B cell (primary cell): ENCODE data around the gene KMT2D. TPM values are rescaled to one million over a fixed set of nuclear protein-coding genes. Genes with fewer than 3 reads are reported as not detected.

Source experiments
- ATAC-seq: fragments of 200-7000 bp; cut with Tn5 transposase; one replicate; pipeline ENCODE4 v1.10.0; 2021; ENCODE audit warnings: low read depth, mild to moderate bottlenecking, moderate number of reproducible peaks, moderate library complexity
- CTCF ChIA-PET: fragments of 350-600 bp; sonication (Branson Sonifier 250); formaldehyde crosslinking; loops from one replicate; lab custom pipeline; 2021; ENCODE audit warnings: antibody characterized with exemption, inconsistent platforms; lab: Charles Lee
- POLR2A ChIA-PET: fragments of 350-600 bp; sonication (Branson Sonifier 250); formaldehyde crosslinking; loops from one replicate; lab custom pipeline; 2021; ENCODE audit warnings: antibody characterized with exemption; lab: Charles Lee
- DNase-seq: peaks from one replicate; pipeline ENCODE4 v3.0.0; 2013
- H2AFZ ChIP-seq: 2 replicates; pipeline ENCODE4 v1.6.1; 2012; ENCODE audit warnings: mild to moderate bottlenecking, low read depth, low read length; ENCODE audit not compliant: insufficient read depth, poor library complexity, severe bottlenecking
- H3K27ac ChIP-seq, 2 donors: 1 replicate in 1 of 2; 2 replicates in 1 of 2; pipeline ENCODE4 v1.5.1; 2012 to 2013; ENCODE audit warnings: low read length in 2 of 2, mild to moderate bottlenecking in 2 of 2, moderate library complexity in 1 of 2
- H3K27me3 ChIP-seq, 4 experiments: fragments of 200-600 bp in 1 of 4; sonication (generic) in 1 of 4; replicated peaks in 1 of 4; 1 replicate in 2 of 4; 2 replicates in 2 of 4; pipeline versions ENCODE4 v1.6.1 to v1.7.0; 2013 to 2016; ENCODE audit warnings: low read length in 3 of 4, mild to moderate bottlenecking in 2 of 4, mixed read lengths in 1 of 4, moderate library complexity in 1 of 4; ENCODE audit not compliant: insufficient read depth in 4 of 4, control insufficient read depth in 3 of 4; ENCODE audit errors: control extremely low read depth in 1 of 4
- H3K36me3 ChIP-seq, 2 experiments: replicated peaks in 1 of 2; 1 replicate in 1 of 2; 2 replicates in 1 of 2; pipeline versions ENCODE4 v1.6.1 to v1.7.1; 2013; ENCODE audit warnings: low read length in 1 of 2; ENCODE audit not compliant: insufficient read depth in 2 of 2, control insufficient read depth in 1 of 2; ENCODE audit errors: control extremely low read depth in 1 of 2, extremely low read depth in 1 of 2
- H3K4me1 ChIP-seq, 2 donors: fragments of 200-600 bp in 1 of 2; sonication (generic) in 1 of 2; 1 replicate in 1 of 2; 2 replicates in 1 of 2; pipeline versions ENCODE4 v1.5.1 to v1.6.1; 2013 to 2017; ENCODE audit warnings: low read length in 2 of 2; ENCODE audit not compliant: control insufficient read depth in 2 of 2, insufficient read depth in 2 of 2
- H3K4me2 ChIP-seq: replicated peaks from 2 replicates; pipeline ENCODE3; 2012; ENCODE audit warnings: mild to moderate bottlenecking, low read depth, low read length; ENCODE audit not compliant: poor library complexity, severe bottlenecking
- H3K4me3 ChIP-seq, 5 experiments: fragments of 200-600 bp in 1 of 5; sonication (generic) in 1 of 5; 1 replicate in 3 of 5; 2 replicates in 2 of 5; pipeline versions ENCODE4 v1.5.1 to v1.7.0; 2011 to 2016; ENCODE audit warnings: low read length in 4 of 5, mild to moderate bottlenecking in 4 of 5, low read depth in 2 of 5, control low read depth in 1 of 5, moderate library complexity in 1 of 5; ENCODE audit not compliant: insufficient read depth in 1 of 5; ENCODE audit errors: control extremely low read depth in 1 of 5, extremely low read depth in 1 of 5
- H3K79me2 ChIP-seq: fragments of 200-600 bp; sonication (generic); one replicate; pipeline ENCODE4 v1.6.0; 2016; ENCODE audit warnings: low read length; ENCODE audit not compliant: control insufficient read depth, insufficient read depth
- H3K9ac ChIP-seq: fragments of 200-600 bp; sonication (generic); 2 replicates; pipeline ENCODE4 v1.6.1; 2017; ENCODE audit warnings: mild to moderate bottlenecking, low read length, moderate library complexity
- H3K9me3 ChIP-seq, 3 donors: one replicate each; pipeline versions ENCODE4 v1.6.1 to v1.7.1; 2013; ENCODE audit warnings: low read length in 2 of 3; ENCODE audit not compliant: control insufficient read depth in 2 of 3, insufficient read depth in 1 of 3; ENCODE audit errors: control extremely low read depth in 1 of 3
- H4K20me1 ChIP-seq: 2 replicates; pipeline ENCODE4 v1.6.0; 2012; ENCODE audit warnings: mild to moderate bottlenecking, low read length; ENCODE audit not compliant: insufficient read depth, control insufficient read depth, poor library complexity, severe bottlenecking
- H3K27ac Mint-ChIP-seq: one replicate; pipeline ENCODE4 v1.8.0; 2021; ENCODE audit warnings: mixed read lengths
- H3K27me3 Mint-ChIP-seq: one replicate; pipeline ENCODE4 v1.8.0; 2021; ENCODE audit warnings: mixed read lengths
- H3K4me1 Mint-ChIP-seq: one replicate; pipeline ENCODE4 v1.8.0; 2021; ENCODE audit warnings: mixed read lengths
- H3K4me3 Mint-ChIP-seq: one replicate; pipeline ENCODE4 v1.8.0; 2021; ENCODE audit warnings: mixed read lengths
- H3K9me3 Mint-ChIP-seq: one replicate; pipeline ENCODE4 v1.8.0; 2022; ENCODE audit warnings: mixed read lengths; ENCODE audit not compliant: insufficient read depth
- EZH2 ChIP-seq: IDR thresholded peaks from 2 replicates; pipeline ENCODE4 v1.6.1; 2012; ENCODE audit warnings: borderline replicate concordance, low read depth, mild to moderate bottlenecking, moderate library complexity, low read length; ENCODE audit not compliant: insufficient read depth, poor library complexity, severe bottlenecking
- WGBS: methylation state at CpG from one replicate; pipeline ENCODE4 v1.1.5; 2013; ENCODE audit warnings: missing lambda C conversion rate; ENCODE audit not compliant: insufficient coverage; 5-methylcytosine and 5-hydroxymethylcytosine counted together
- intact Hi-C: fragments of 100-400 bp; cut with micrococcal nuclease; formaldehyde crosslinking; loops from one replicate; pipeline ENCODE4 v1.10.0; 2022
- polyA plus RNA-seq: library from polyadenylated mRNA; depleted of rRNA; stranded (reverse); fragments of >200 nt; gene quantifications from 2 replicates; pipeline ENCODE4 v1.2.3, GENCODE V29; 2012
- total RNA-seq, 2 donors: library from RNA; stranded (reverse); fragments of 120-200 nt in 1 of 2; gene quantifications; 1 replicate in 1 of 2; 2 replicates in 1 of 2; pipeline versions ENCODE4 v1.2.3 to v1.2.4, GENCODE V29; 2013 to 2022
- TF ChIP-seq, protein P1 (sequence below): fragments of 200-600 bp; IDR thresholded peaks from one replicate; pipeline ENCODE4 v1.8.0; 2022; ENCODE audit warnings: antibody characterized with exemption, mild to moderate bottlenecking

Gene KMT2D
- total and polyA plus RNA-seq, 2 donors (not counting 1 experiment from before 2014, with no cell fraction given): 64.0 to 179 TPM

DNA sequence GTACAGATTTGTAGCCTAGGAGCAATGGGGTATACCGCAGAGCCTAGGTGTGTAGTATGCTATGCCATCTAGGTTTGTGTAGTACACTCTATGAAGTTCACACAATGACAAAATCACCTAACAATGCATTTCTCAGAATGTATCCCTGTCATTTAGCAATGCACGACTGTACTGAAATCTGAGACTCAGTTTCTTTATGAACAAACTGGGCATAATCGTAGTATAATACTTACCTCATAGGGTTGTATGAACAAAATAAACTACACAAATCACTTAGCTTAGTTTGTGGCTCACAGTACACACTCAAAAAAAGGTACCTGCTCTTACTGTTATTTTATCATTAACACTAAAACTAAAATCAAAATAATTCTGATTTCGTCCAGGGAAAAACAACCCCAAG is 35.1 kb downstream of the KMT2D start:
- Histone ChIP-seq H3K36me3 (peaks cover 2 to 80% of the 10 kb centered on the region in 2 experiments), H3K27ac (no peak overlapping the region), H3K4me2 (no peak overlapping the region), H3K4me1 (no peaks in the 10 kb centered on the region), H2AFZ (no peak overlapping the region), H3K27me3 (no peaks in the 10 kb centered on the region), H3K79me2 (peaks cover 15% of the 10 kb centered on the region), H4K20me1 (no peaks in the 10 kb centered on the region), H3K4me3 (no peak overlapping the region), H3K9ac (no peak overlapping the region), H3K9me3 (no peaks in the 10 kb centered on the region)
- Mint-ChIP-seq H3K27me3 (no peaks in the 10 kb centered on the region), H3K9me3 (no peaks in the 10 kb centered on the region), H3K4me1 (no peaks in the 10 kb centered on the region), H3K4me3 (no peak overlapping the region), H3K27ac (no peak overlapping the region)
- WGBS: 86% methylated on average over 2 of the region's 4 CpGs
- DNase-seq (no peak), ATAC-seq (no peak)
- TF ChIP-seq, protein P1, sequence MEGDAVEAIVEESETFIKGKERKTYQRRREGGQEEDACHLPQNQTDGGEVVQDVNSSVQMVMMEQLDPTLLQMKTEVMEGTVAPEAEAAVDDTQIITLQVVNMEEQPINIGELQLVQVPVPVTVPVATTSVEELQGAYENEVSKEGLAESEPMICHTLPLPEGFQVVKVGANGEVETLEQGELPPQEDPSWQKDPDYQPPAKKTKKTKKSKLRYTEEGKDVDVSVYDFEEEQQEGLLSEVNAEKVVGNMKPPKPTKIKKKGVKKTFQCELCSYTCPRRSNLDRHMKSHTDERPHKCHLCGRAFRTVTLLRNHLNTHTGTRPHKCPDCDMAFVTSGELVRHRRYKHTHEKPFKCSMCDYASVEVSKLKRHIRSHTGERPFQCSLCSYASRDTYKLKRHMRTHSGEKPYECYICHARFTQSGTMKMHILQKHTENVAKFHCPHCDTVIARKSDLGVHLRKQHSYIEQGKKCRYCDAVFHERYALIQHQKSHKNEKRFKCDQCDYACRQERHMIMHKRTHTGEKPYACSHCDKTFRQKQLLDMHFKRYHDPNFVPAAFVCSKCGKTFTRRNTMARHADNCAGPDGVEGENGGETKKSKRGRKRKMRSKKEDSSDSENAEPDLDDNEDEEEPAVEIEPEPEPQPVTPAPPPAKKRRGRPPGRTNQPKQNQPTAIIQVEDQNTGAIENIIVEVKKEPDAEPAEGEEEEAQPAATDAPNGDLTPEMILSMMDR: no peak
- TF ChIP-seq EZH2: no peak
- CTCF ChIA-PET: interaction anchor here (1.2 to 2.2 kb wide), 2 partner anchors 18 to 29 kb away, joined by 3 to 6 read pairs; no protein-coding TSS in a partner anchor
- intact Hi-C loops: no loop called here
- POLR2A ChIA-PET: no interaction called here

DNA sequence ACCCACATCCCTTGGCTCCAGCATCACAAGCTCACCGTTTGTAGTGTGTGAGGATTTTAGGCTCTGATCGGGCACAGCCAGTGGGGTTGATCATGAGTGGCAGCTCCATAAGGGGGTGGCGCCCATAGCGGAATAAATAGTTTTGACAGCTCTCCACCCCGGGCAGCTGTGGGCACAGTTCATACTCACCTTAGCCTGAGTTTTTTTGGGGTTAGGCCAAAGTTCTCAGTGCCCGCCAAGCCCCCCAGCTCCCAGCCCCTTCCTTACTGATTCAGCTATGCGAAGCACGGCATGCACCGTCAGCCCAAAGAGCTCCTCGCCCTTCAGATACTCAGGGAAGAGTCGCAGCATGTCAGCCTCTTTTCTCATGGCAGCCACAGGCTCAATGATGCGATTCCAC is 36.1 kb downstream of the KMT2D start:
- no peaks in the 10 kb centered on the region for H3K27me3 Mint-ChIP-seq
- peaks cover 5% of the 10 kb centered on the region for H3K4me1 Mint-ChIP-seq
- Histone ChIP-seq H3K9me3 (no peaks in the 10 kb centered on the region), H4K20me1 (no peaks in the 10 kb centered on the region), H3K9ac (no peak overlapping the region), H3K36me3 (peaks cover 2 to 76% of the 10 kb centered on the region in 2 experiments), H3K27ac (no peak overlapping the region), H3K4me2 (no peak overlapping the region), H3K4me1 (peaks cover 5% of the 10 kb centered on the region in 2 donors), H3K27me3 (no peaks in the 10 kb centered on the region), H2AFZ (no peak overlapping the region), H3K4me3 (no peak overlapping the region), H3K79me2 (peaks cover 16% of the 10 kb centered on the region)
- H3K9me3 Mint-ChIP-seq: no peaks in the 10 kb centered on the region
- 98% methylated on average over 9 of the region's 12 CpGs for WGBS
- CTCF ChIA-PET: interaction anchor here (1.2 to 2.2 kb wide), 2 partner anchors 19 to 28 kb away, joined by 3 to 6 read pairs; no protein-coding TSS in a partner anchor
- DNase-seq (no peak), ATAC-seq (no peak)
- POLR2A ChIA-PET: no interaction called here
- H3K27ac Mint-ChIP-seq: no peak overlapping the region
- no peak for TF ChIP-seq EZH2
- TF ChIP-seq, protein P1: no peak
- no peak overlapping the region for H3K4me3 Mint-ChIP-seq
- intact Hi-C loops: no loop called here
